HepG2 (cell line): ENCODE data around the gene TOX2.

Experiments
- EP300 ChIP-seq, 3 experiments: sonication (generic) in 1 of 3; formaldehyde crosslinking in 1 of 3; IDR thresholded peaks; 2 replicates each; pipeline versions ENCODE4 v1.5.1 to v1.6.1; 2011 to 2020; ENCODE audit warnings: low read depth in 2 of 3, low read length in 2 of 3, borderline replicate concordance in 1 of 3, improper control_type of control experiment in 1 of 3, mild to moderate bottlenecking in 1 of 3, missing genetic modification reagents in 1 of 3, moderate library complexity in 1 of 3
- NFE2L2 ChIP-seq: fragments of 150-350 bp; IDR thresholded peaks from 2 replicates; pipeline ENCODE4 v1.6.1; 2014; ENCODE audit warnings: low read length
- NR2F1 ChIP-seq, 2 experiments: fragments of 450-650 bp in 1 of 2; formaldehyde crosslinking in 1 of 2; IDR thresholded peaks; 2 replicates each; pipeline versions ENCODE4 v1.5.0 to v1.6.1; 2016 to 2020; ENCODE audit warnings: mild to moderate bottlenecking in 1 of 2, missing compliant biosample characterization in 1 of 2, missing genetic modification reagents in 1 of 2, moderate library complexity in 1 of 2
- SP140L ChIP-seq: sonication (generic); formaldehyde crosslinking; IDR thresholded peaks from 2 replicates; pipeline ENCODE4 v1.4.0; 2020; ENCODE audit warnings: missing genetic modification reagents, borderline replicate concordance
- ZNF256 ChIP-seq: sonication (generic); formaldehyde crosslinking; conservative IDR thresholded peaks from 2 replicates; pipeline ENCODE4 v1.4.0; 2020; ENCODE audit warnings: missing genetic modification reagents
- TF ChIP-seq, protein P1 (sequence below): conservative IDR thresholded peaks from 2 replicates; pipeline ENCODE4 v1.6.1; 2018; ENCODE audit warnings: missing genetic modification reagents
- TF ChIP-seq, protein P2 (sequence below): sonication (generic); formaldehyde crosslinking; IDR thresholded peaks from 2 replicates; pipeline ENCODE4 v1.5.0; 2020; ENCODE audit warnings: mild to moderate bottlenecking, missing genetic modification reagents, moderate library complexity

DNA sequence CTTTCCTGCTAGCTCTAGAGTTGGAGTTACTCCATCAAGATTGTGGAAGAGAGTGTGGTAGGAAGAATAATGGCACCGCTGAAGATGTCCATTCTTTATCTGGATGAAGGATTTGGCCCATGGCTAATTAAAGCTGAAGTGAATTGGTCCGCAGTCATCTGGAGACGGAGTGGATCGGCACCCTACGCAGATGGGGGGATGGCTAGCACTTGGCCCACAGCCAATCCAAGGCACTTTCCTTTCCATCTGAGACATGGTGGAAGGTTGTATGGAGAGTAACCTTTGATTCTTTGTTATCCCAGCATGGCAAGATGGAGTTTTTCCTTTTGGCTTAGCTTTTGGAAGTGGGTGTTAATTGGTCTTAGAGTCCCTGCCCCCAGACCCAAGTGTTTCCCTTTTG, 184.0 kb downstream of the TOX2 start:
- no peak for TF ChIP-seq NFE2L2
- TF ChIP-seq SP140L (CRISPR knock-in tag): no peak
- TF ChIP-seq, protein P1, sequence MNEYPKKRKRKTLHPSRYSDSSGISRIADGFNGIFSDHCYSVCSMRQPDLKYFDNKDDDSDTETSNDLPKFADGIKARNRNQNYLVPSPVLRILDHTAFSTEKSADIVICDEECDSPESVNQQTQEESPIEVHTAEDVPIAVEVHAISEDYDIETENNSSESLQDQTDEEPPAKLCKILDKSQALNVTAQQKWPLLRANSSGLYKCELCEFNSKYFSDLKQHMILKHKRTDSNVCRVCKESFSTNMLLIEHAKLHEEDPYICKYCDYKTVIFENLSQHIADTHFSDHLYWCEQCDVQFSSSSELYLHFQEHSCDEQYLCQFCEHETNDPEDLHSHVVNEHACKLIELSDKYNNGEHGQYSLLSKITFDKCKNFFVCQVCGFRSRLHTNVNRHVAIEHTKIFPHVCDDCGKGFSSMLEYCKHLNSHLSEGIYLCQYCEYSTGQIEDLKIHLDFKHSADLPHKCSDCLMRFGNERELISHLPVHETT (CRISPR knock-in tag): no peak
- TF ChIP-seq ZNF256 (CRISPR knock-in tag): no peak
- no peak for TF ChIP-seq NR2F1 (CRISPR knock-in tag; IDR thresholded peaks at IDR 0.05)
- no peak for TF ChIP-seq EP300 (IDR thresholded peaks at IDR 0.05; ENCODE audit: low read depth in 2 of 2, low read length in 2 of 2)
- TF ChIP-seq EP300 (CRISPR knock-in tag; IDR thresholded peaks at IDR 0.05; ENCODE audit: borderline replicate concordance): no peak
- TF ChIP-seq, protein P2, sequence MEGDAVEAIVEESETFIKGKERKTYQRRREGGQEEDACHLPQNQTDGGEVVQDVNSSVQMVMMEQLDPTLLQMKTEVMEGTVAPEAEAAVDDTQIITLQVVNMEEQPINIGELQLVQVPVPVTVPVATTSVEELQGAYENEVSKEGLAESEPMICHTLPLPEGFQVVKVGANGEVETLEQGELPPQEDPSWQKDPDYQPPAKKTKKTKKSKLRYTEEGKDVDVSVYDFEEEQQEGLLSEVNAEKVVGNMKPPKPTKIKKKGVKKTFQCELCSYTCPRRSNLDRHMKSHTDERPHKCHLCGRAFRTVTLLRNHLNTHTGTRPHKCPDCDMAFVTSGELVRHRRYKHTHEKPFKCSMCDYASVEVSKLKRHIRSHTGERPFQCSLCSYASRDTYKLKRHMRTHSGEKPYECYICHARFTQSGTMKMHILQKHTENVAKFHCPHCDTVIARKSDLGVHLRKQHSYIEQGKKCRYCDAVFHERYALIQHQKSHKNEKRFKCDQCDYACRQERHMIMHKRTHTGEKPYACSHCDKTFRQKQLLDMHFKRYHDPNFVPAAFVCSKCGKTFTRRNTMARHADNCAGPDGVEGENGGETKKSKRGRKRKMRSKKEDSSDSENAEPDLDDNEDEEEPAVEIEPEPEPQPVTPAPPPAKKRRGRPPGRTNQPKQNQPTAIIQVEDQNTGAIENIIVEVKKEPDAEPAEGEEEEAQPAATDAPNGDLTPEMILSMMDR (CRISPR knock-in tag): no peak
